Measurements from ENCODE around the gene NAB2. TPM values are rescaled to one million over a fixed set of nuclear protein-coding genes. Genes with fewer than 3 reads are reported as not detected.

The NAB2 gene
- total and polyA plus RNA-seq, 9 of the 15 experiments (the other 6 are each of a cell fraction or from before 2014, with no cell fraction given), result 0.45 to 40.9 (median 20.4) TPM

DNA sequence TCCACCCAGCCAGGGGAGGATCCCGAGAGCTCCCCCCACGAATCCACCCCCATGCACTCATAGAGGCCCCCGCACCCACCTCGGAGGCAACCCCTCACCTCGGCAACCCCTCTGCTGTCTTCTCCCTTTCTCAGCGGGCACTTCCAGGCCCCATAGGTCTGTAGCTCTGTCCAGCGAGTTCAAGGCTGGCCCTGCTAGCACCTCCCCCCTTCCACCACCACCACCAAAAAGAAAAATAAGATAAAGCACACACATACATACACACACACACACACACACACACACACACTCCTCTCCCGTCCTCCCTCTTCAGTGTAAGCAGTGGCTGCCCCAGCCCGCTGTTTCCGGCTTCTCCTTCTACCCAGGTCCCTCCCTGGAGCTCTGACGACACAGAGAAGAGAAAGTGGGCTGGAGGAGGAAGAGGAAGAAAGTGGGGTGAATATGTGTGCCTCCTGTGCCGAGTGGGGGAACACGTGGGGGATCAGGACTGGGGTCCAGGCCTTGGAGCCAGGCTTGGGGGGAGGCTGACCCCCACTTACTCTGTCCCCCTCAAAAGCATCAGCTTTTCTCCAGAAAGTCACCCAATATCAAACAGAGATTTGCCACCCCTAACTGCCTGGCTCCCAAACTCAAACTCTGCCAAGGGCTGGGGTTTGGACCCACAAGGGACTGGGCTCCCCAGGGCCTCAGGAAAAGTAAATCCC lies 22.3 kb downstream of the NAB2 start, which contains the start of gene STAT6:
Gene STAT6, minus strand, starts transcription at position 332 of the 704 bp plus-strand sequence. CDS start 3,084 bp downstream, outside the sequence.
- Histone ChIP-seq H3K9me3 (replicated peaks; ENCODE audit: control insufficient read depth, insufficient read depth, low read depth, low read length) (no peaks in the 10 kb centered on the region), H3K4me3 (peak within 1 kb of the TSS; percentile 48), H3K4me2 (ENCODE audit: insufficient read depth, low read length) (peak within 1 kb of the TSS; percentile 97), H3K36me3 (ENCODE audit: control insufficient read depth, insufficient read depth, low read length) (peaks cover 10% of the 10 kb centered on the region; the same call in 2 of the 3 replicates), H2AFZ (ENCODE audit: low read depth, low read length) (peak within 1 kb of the TSS; percentile 93), H3K27me3 (ENCODE audit: control insufficient read depth in 2 of 2, insufficient read depth in 2 of 2, low read length in 2 of 2) (no peaks in the 10 kb centered on the region), H4K20me1 (replicated peaks; ENCODE audit: control insufficient read depth, insufficient read depth, low read length) (no peaks in the 10 kb centered on the region), H3K4me1 (replicated peaks in 1 of 2; ENCODE audit: control insufficient read depth in 2 of 2, insufficient read depth in 2 of 2, low read length in 2 of 2) (peaks cover 23 to 30% of the 10 kb centered on the region in 2 experiments; a peak in 4 of 5 replicates), H3K9me1 (ENCODE audit: control insufficient read depth, insufficient read depth, low read length) (no peaks in the 10 kb centered on the region), H3K79me2 (ENCODE audit: control insufficient read depth, insufficient read depth, low read length) (peaks cover 12% of the 10 kb centered on the region; the same call in 2 of the 3 replicates), H3K9ac (ENCODE audit: insufficient read depth in 1 of 2, low read depth in 2 of 2, low read length in 2 of 2) (peak within 1 kb of the TSS; percentile 81 to 92), H3K27ac (ENCODE audit: extremely low read depth, low read depth, low read length) (peak within 1 kb of the TSS; percentile 91)
- no TSS peak for BruUV-seq (replicated peaks)
- in situ Hi-C loops (cut with MboI) (loop anchor here (5.0 kb wide), 2 partner anchors 44 to 104 kb away; partner anchors contain the start of gene ZBTB39), intact Hi-C loops (cut with micrococcal nuclease) (loop anchor here (1.0 to 5.0 kb wide), 2 partner anchors 23 to 269 kb away; no protein-coding TSS in a partner anchor)
- peak; percentile 81 for ATAC-seq
- ChIA-PET POLR2A (interaction anchor here (0.6 to 2.5 kb wide), 25 partner anchors 10 to 386 kb away, joined by 3 to 32 read pairs (median 4); partner anchors contain the start of genes NAB2, NACA and NEMP1), CTCF (ENCODE audit: low intra/inter-chr PET ratio) (interaction anchor here (2.0 to 3.4 kb wide), 3 partner anchors 40 to 103 kb away, joined by 5 to 73 read pairs (median 13); no protein-coding TSS in a partner anchor)
- 0% methylated on average over 4 of the region's 13 CpGs for WGBS (ENCODE audit: insufficient coverage, low coverage, missing lambda C conversion rate)
- DNase-seq (ENCODE audit: extremely low read depth in 1 of 4, low spot score in 3 of 4), result peak; percentile 66 to 86 (median 70)
- FAIRE-seq, result no peak
- peak; percentile 56 for TF ChIP-seq POLR2G (IDR thresholded peaks at IDR 0.05; ENCODE audit: low read depth, low read length)
- TF ChIP-seq PHB (CRISPR knock-in tag; IDR thresholded peaks at IDR 0.05), result no peak
- TF ChIP-seq, protein P1, sequence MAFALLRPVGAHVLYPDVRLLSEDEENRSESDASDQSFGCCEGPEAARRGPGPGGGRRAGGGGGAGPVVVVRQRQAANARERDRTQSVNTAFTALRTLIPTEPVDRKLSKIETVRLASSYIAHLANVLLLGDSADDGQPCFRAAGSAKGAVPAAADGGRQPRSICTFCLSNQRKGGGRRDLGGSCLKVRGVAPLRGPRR (CRISPR knock-in tag; IDR thresholded peaks at IDR 0.05), result no peak
- TF ChIP-seq ZNF449 (CRISPR knock-in tag; IDR thresholded peaks at IDR 0.05), result no peak
- no peak for TF ChIP-seq NFATC3 (IDR thresholded peaks at IDR 0.05)
- TF ChIP-seq CHD7 (IDR thresholded peaks at IDR 0.05; ENCODE audit: low read depth, low read length), result no peak

Measured in K562 (cell line).